Right cardiac atrium (tissue), 5 donors: Measurements from ENCODE around the gene NLRP10. TPM values are rescaled to one million over a fixed set of nuclear protein-coding genes. Genes with fewer than 3 reads are reported as not detected.

ENCODE experiments used
- ATAC-seq, 2 donors: fragments of 200-7000 bp; cut with Tn5 transposase; one replicate each; pipeline versions ENCODE4 v1.8.0 to v1.9.1; 2020; ENCODE audit warnings: moderate library complexity in 2 of 2, mild to moderate bottlenecking in 1 of 2
- DNase-seq, 3 donors: peaks; one replicate each; pipeline ENCODE4 v3.0.0-alpha.2; 2020
- H3K27ac ChIP-seq: one replicate; pipeline ENCODE4 v1.5.1; 2013; ENCODE audit warnings: mild to moderate bottlenecking, low read length, control low read depth, moderate library complexity
- H3K27me3 ChIP-seq: one replicate; pipeline ENCODE4 v1.6.1; 2013; ENCODE audit not compliant: control insufficient read depth, insufficient read depth
- H3K4me1 ChIP-seq: one replicate; pipeline ENCODE4 v1.6.1; 2013; ENCODE audit warnings: low read length; ENCODE audit not compliant: control insufficient read depth, insufficient read depth
- H3K4me3 ChIP-seq: one replicate; pipeline ENCODE4 v1.5.1; 2013; ENCODE audit warnings: low read length, control low read depth
- H3K9me3 ChIP-seq: one replicate; pipeline ENCODE4 v1.6.1; 2013; ENCODE audit warnings: low read length; ENCODE audit not compliant: control insufficient read depth
- WGBS: extraction: QIAGEN DNeasy Blood & Tissue Kit; methylation state at CpG from one replicate; pipeline ENCODE4 v1.1.7; 2013; 5-methylcytosine and 5-hydroxymethylcytosine counted together
- intact Hi-C, 4 donors: fragments of 100-400 bp; cut with DNase I; formaldehyde crosslinking; loops; one replicate each; pipeline versions ENCODE4 v1.11.0 to v1.14.0; 2022 to 2023
- polyA plus RNA-seq: library from polyadenylated mRNA; stranded (reverse); fragments of 200-250 nt; gene quantifications from one replicate; pipeline ENCODE4 v1.2.3, GENCODE V29; 2013
- total RNA-seq, 4 donors: library from RNA; stranded (reverse); fragmentation: NEBNext Ultra II Directional; extraction: Animal tissue kit (Norgen Biotek cat#: 25700); gene quantifications; one replicate each; pipeline ENCODE4 v1.2.1, GENCODE V29; 2021
- donor health status: healthy with polysubstance abuse.
- donor health status: DM: no; HTN: yes; CAD: no.
- donor health status: DM: no; HTN: no; CAD: no.
- donor health status: DM: no; HTN: yes; CAD: no; lungs with severe emphysema.
- donor health status: DM: yes; HTN: yes; CAD: no.

NLRP10 gene
- total and polyA plus RNA-seq, 5 donors: not detected

DNA sequence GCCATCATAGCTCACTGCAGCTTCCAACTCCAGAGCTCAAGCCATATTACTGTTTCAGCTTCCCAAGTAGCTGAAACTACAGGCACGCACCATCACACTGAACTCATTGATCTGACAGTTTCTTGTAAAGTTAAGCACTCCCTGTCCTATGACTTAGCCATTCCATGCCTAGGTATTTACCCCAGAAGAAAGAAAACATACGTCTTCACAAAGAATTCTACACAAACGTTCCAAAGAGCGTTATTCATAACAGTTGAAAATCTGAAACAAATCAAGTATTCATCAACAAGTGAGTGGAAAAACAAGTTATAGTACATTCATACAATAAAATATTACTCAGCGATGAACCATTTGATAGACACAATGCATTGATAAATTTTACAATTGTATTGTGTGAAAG, 7.8 kb upstream of the NLRP10 start:
- Histone ChIP-seq H3K27me3 (no peaks in the 10 kb centered on the region), H3K9me3 (no peaks in the 10 kb centered on the region), H3K4me1 (no peaks in the 10 kb centered on the region), H3K27ac (no peak overlapping the region), H3K4me3 (no peak overlapping the region)
- intact Hi-C loops: no loop called here
- 90% methylated on average over 5 of the region's 5 CpGs for WGBS
- DNase-seq (no peak), ATAC-seq (no peak)

DNA sequence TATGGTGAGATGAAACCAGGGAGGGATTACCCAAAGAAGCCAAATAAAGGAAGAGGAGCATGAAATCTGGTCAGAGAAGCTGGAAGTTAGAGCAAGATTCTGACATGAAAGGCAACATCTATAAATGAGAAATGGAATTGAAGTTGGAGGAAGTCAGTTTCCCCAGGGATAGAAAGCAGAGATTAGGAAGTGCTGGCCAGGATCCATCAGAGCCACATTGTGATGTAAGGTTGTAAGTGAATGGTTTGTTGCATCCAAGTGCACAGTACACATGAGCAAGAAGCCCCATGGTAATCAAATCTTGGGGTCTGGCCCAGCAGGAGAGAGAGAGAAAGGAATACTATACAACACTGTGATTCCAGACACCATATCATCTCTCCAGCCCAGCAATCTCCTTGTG, 6.6 kb upstream of the NLRP10 start:
- H3K4me1 ChIP-seq: no peaks in the 10 kb centered on the region
- no peaks in the 10 kb centered on the region for H3K27me3 ChIP-seq
- intact Hi-C loops: no loop called here
- no peak for ATAC-seq
- no peak overlapping the region for H3K27ac ChIP-seq
- DNase-seq: no peak
- H3K9me3 ChIP-seq: no peaks in the 10 kb centered on the region
- H3K4me3 ChIP-seq: no peak overlapping the region

DNA sequence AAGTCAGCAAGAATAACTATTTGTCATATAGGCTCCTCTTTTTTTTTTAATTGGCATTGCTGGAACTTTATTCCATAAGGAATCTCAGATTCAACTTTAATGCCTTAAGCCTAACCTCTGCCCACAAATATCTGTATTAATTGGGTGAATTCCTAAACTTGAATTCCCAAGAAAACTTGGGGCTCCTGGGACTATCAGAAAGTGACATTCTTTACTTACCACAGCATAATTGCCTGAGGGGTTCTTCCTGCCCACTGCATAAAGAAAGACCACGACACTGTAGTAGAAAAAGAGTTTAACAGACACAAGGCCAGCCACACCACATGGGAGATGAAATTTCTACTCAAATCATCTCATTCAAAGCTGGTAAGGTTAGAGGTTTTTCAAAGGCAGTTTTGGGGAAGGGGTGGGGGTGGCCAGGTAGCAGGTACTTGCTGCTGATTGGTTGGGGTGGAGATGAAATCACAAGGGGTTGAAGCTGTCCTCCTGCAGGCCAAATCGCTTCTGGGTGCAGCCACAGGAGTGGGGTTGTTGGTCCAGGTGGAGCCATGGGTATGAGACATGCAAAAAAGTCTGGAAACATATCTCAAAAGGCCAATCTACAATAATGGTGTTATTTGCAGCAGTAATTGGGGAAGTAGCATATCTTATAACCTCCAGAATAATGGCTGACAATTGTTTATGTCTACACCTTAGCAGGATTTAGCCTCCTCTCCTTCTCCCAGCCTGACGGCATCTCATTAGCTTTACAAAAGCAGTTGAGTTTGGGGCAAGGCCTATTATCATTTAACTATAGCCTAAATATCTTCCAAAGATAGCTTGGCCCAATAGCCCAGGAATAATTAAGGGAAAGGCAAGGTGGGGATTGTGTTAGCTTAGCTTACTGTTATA, 4.8 kb upstream of the NLRP10 start:
- ATAC-seq (no peak), DNase-seq (no peak)
- H3K4me1 ChIP-seq: no peaks in the 10 kb centered on the region
- no peak overlapping the region for H3K4me3 ChIP-seq
- intact Hi-C loops: no loop called here
- 61% methylated on average over 3 of the region's 3 CpGs for WGBS
- no peaks in the 10 kb centered on the region for H3K27me3 ChIP-seq
- H3K27ac ChIP-seq: no peak overlapping the region
- H3K9me3 ChIP-seq: no peaks in the 10 kb centered on the region

GRCh38 chr11:7968686-7969085, 3.4 kb upstream of the NLRP10 start:
- 49% methylated on average over 2 of the region's 2 CpGs for WGBS
- Histone ChIP-seq H3K4me1 (no peaks in the 10 kb centered on the region), H3K4me3 (no peak overlapping the region), H3K27ac (no peak overlapping the region), H3K9me3 (no peaks in the 10 kb centered on the region), H3K27me3 (no peaks in the 10 kb centered on the region)
- ATAC-seq: no peak
- intact Hi-C loops: no loop called here
- DNase-seq: no peak

DNA sequence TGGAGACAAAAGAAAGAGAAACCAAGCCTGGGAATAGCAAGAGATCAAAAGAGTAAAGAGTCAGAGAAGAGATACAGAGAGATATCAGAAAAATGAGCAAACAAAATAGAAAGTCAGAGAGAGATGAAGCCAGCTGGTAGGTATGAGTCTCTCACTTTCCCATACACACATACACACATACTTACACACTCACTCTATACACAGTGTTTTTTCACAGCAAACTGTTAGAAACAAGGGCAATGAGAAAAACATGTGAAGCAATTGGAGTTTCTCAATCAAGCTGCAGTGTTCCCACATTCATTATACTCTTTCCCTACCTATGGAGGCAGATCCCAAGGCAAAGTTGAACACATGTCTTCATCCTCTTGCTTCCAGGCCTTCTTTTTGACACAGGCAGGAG, 2.6 kb upstream of the NLRP10 start:
- intact Hi-C loops: no loop called here
- Histone ChIP-seq H3K4me1 (no peaks in the 10 kb centered on the region), H3K4me3 (no peak overlapping the region), H3K27ac (no peak overlapping the region), H3K27me3 (no peaks in the 10 kb centered on the region), H3K9me3 (no peaks in the 10 kb centered on the region)
- no peak for DNase-seq
- no peak for ATAC-seq

DNA sequence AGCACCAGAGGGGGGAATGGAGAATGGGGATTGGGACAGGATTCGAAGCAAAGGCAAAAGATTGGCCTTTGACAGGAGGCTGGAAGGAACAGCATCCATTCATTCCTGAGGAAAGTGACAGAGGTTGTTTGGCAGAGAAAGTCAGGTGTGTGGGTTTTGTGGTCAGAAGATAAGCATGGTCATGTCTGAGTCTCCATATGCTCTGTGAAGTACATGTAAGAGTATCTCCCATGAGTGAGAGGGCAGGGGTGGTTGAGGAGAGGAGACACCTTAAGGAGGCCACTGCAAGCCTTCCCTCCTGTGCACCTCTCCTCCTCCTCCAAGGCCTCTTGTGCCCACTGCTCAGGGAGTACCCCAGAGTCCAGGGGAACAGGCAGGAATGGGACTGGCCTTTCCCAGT, 1.9 kb upstream of the NLRP10 start:
- Histone ChIP-seq H3K9me3 (no peaks in the 10 kb centered on the region), H3K27me3 (no peaks in the 10 kb centered on the region), H3K4me1 (no peaks in the 10 kb centered on the region), H3K4me3 (no peak overlapping the region), H3K27ac (no peak overlapping the region)
- ATAC-seq (no peak), DNase-seq (no peak)
- 63% methylated on average over 1 of the region's 1 CpG for WGBS
- intact Hi-C loops: no loop called here

DNA sequence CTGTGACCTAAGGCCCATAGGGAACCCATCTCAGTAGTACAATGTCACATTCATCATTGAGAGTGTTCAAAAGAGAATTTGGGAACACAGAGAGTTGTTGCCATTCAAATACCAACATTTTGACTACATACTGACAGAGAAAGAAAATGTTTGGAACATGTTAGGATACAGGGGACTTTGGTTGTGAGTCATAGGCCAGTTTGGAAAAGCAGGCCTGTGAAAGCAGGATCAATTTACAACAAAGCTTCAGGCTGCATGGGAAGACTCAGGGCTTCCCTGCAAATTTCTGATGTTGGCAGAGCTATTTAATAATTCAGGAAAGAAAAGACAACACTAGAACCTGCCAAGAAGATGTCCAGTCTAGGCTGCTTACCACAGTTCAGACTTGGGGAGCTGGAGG, 374 bp downstream of the NLRP10 start:
- no peak overlapping the region for H3K27ac ChIP-seq
- no peak for ATAC-seq

GRCh38 chr11:7964261-7964660, 986 bp downstream of the NLRP10 start:
- H3K9me3 ChIP-seq: no peaks in the 10 kb centered on the region
- no peaks in the 10 kb centered on the region for H3K27me3 ChIP-seq
- DNase-seq (no peak), ATAC-seq (no peak)
- H3K4me3 ChIP-seq: no peak overlapping the region
- intact Hi-C loops: no loop called here
- 54% methylated on average over 3 of the region's 3 CpGs for whole genome bisulfite sequencing
- no peak overlapping the region for H3K27ac ChIP-seq
- H3K4me1 ChIP-seq: no peaks in the 10 kb centered on the region

More for the DNA sequence above, 374 bp downstream of the NLRP10 start:
- Histone ChIP-seq H3K4me1 (no peaks in the 10 kb centered on the region), H3K27me3 (no peaks in the 10 kb centered on the region), H3K9me3 (no peaks in the 10 kb centered on the region), H3K4me3 (no peak overlapping the region)
- no peak for DNase-seq
- intact Hi-C loops: no loop called here

- Histone ChIP-seq H3K9me3 (no peaks in the 10 kb centered on the region), H3K4me1 (no peaks in the 10 kb centered on the region), H3K27me3 (no peaks in the 10 kb centered on the region), H3K27ac (no peak overlapping the region), H3K4me3 (no peak overlapping the region)
- no peak for DNase-seq
- no peak for ATAC-seq
- intact Hi-C loops: no loop called here
- 85% methylated on average over 1 of the region's 1 CpG for WGBS
Observed at GRCh38 chr11:7955191-7955590, 10.1 kb downstream of the NLRP10 start.

DNA sequence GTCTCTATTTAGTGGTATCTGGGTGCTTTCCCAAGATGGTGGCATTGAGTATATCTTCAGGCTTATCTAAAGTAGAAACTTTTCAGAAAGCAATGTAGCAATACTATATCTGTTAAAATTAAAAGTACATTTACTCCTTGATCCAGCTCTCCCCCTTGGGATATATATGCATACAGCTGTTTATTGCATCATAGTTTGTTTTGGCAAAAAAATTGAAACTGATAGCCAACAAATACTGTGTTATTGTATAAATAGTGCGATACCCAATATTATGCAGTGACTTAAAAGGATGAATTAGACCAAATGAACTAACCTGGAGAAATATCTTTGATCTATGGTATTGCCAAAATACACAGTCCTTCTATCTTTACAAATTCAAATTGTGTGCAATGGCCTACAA, 15.3 kb downstream of the NLRP10 start:
- peaks cover under 1% of the 10 kb centered on the region for H3K9me3 ChIP-seq
- no peak for DNase-seq
- 78% methylated on average over 1 of the region's 1 CpG for WGBS
- H3K4me3 ChIP-seq: no peak overlapping the region
- intact Hi-C loops: no loop called here
- no peaks in the 10 kb centered on the region for H3K27me3 ChIP-seq
- H3K27ac ChIP-seq: no peak overlapping the region
- H3K4me1 ChIP-seq: no peaks in the 10 kb centered on the region
- ATAC-seq: no peak

- DNase-seq (no peak), ATAC-seq (no peak)
- Histone ChIP-seq H3K27me3 (no peaks in the 10 kb centered on the region), H3K9me3 (peaks cover 3% of the 10 kb centered on the region), H3K4me3 (no peak overlapping the region), H3K27ac (no peak overlapping the region), H3K4me1 (no peaks in the 10 kb centered on the region)
- WGBS: 87% methylated on average over 2 of the region's 2 CpGs
- intact Hi-C loops: no loop called here
Observed at GRCh38 chr11:7944123-7944522, 21.1 kb downstream of the NLRP10 start.

DNA sequence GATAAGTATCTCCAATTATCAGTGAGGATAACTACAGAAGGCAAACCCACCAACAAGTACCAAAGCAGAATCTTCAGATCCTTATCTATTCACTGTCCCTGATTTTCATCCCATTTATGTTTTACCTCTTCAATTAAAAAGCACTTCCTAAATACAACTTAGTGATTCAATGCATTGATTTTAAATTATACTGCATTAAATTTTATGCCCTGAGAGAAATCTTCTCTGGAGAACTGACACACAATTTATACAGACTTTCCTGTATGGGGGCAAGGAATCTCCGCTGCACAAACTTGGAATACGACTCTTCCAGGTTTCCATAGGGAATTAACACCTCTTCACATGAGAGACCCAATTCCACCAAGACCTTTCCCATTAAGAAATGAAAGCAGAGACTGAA, 23.6 kb downstream of the NLRP10 start, which contains the start of gene OR10A3:
Gene OR10A3 (minus strand): TSS at position 101 of the 400 bp plus-strand sequence. CDS start 2,188 bp downstream, outside the sequence.
- intact Hi-C loops: no loop called here
- no peak for ATAC-seq
- Histone ChIP-seq H3K27me3 (no peaks in the 10 kb centered on the region), H3K9me3 (peaks cover 3% of the 10 kb centered on the region), H3K4me3 (no peak within 1 kb of the TSS), H3K4me1 (no peaks in the 10 kb centered on the region), H3K27ac (no peak within 1 kb of the TSS)
- DNase-seq: no peak
- 84% methylated on average over 2 of the region's 2 CpGs for WGBS
